OCI-M2 (cell line): Measurements from ENCODE around the gene OCSTAMP.

Source experiments
- DNase-seq: peaks from one replicate; lab custom pipeline; 2025; ENCODE audit not compliant: unreplicated experiment; lab: John Stamatoyannopoulos, UW

OCSTAMP gene

GRCh38 chr20:46554828-46555227 is 4.4 kb upstream of the OCSTAMP start:
- no peak for DNase-seq

- DNase-seq = no peak
Measured at GRCh38 chr20:46553926-46554325, 3.5 kb upstream of the OCSTAMP start.

- DNase-seq = no peak
Measured at GRCh38 chr20:46552460-46553420, 2.3 kb upstream of the OCSTAMP start.

- DNase-seq = no peak
Measured at GRCh38 chr20:46551522-46552381, 1.3 kb upstream of the OCSTAMP start.

- no peak for DNase-seq
Measured at GRCh38 chr20:46549188-46549972, 1.1 kb downstream of the OCSTAMP start.

GRCh38 chr20:46548688-46549087 is 1.8 kb downstream of the OCSTAMP start:
- no peak for DNase-seq

GRCh38 chr20:46547995-46548394 is 2.5 kb downstream of the OCSTAMP start:
- no peak for DNase-seq

- DNase-seq = no peak
Measured at GRCh38 chr20:46546936-46547335, 3.5 kb downstream of the OCSTAMP start.

- DNase-seq = no peak
Measured at GRCh38 chr20:46546298-46546697, 4.2 kb downstream of the OCSTAMP start.

GRCh38 chr20:46545827-46546138 is 4.7 kb downstream of the OCSTAMP start:
- DNase-seq = no peak

- DNase-seq = no peak
Measured at GRCh38 chr20:46545077-46545826, 5.2 kb downstream of the OCSTAMP start.

GRCh38 chr20:46544576-46544975 is 5.9 kb downstream of the OCSTAMP start:
- DNase-seq = no peak

- DNase-seq = no peak
Measured at GRCh38 chr20:46543959-46544358, 6.5 kb downstream of the OCSTAMP start.

- no peak for DNase-seq
Measured at GRCh38 chr20:46543033-46543432, 7.4 kb downstream of the OCSTAMP start.

GRCh38 chr20:46541229-46541935 is 9.1 kb downstream of the OCSTAMP start:
- no peak for DNase-seq

GRCh38 chr20:46539113-46539512 is 11.3 kb downstream of the OCSTAMP start:
- no peak for DNase-seq

GRCh38 chr20:46530640-46531039 is 19.8 kb downstream of the OCSTAMP start:
- no peak for DNase-seq

- DNase-seq = no peak
Measured at GRCh38 chr20:46523696-46524328, 26.6 kb downstream of the OCSTAMP start.

- no peak for DNase-seq
Measured at GRCh38 chr20:46523108-46523507, 27.3 kb downstream of the OCSTAMP start.
